ENCODE results near the gene RNLS.

RNLS gene

GRCh38 chr10:88232029-88232895, 350.9 kb downstream of the RNLS start:
- no peaks in the 10 kb centered on the region for H4K20me1 ChIP-seq (ENCODE audit: low read depth, low read length)
- no peak overlapping the region for H3K4me3 ChIP-seq (ENCODE audit: insufficient read depth, low read length, poor library complexity, severe bottlenecking)
- H3K9ac ChIP-seq (ENCODE audit: low read length): no peak overlapping the region
- H2AFZ ChIP-seq (ENCODE audit: low read depth, low read length, severe bottlenecking): no peak overlapping the region
- H3F3A ChIP-seq (ENCODE audit: insufficient read depth): no peaks in the 10 kb centered on the region
- H3K36me3 ChIP-seq (ENCODE audit: low read length): no peaks in the 10 kb centered on the region
- TF ChIP-seq CTCF (IDR thresholded peaks at IDR 0.05; ENCODE audit: insufficient read depth, low read length, poor library complexity, severe bottlenecking) (no peak), EZH2phosphoT487 (conservative IDR thresholded peaks at IDR 0.05; ENCODE audit: low read length) (no peak)
- H3K9me3 ChIP-seq (ENCODE audit: insufficient read depth, low read length): no peaks in the 10 kb centered on the region; the same call in 1 of the 2 replicates
- no peaks in the 10 kb centered on the region for H3K9me2 ChIP-seq (replicated peaks; ENCODE audit: insufficient read depth, low read length)
- H3K79me2 ChIP-seq (ENCODE audit: insufficient read depth, low read length): no peaks in the 10 kb centered on the region
- H3K27me3 ChIP-seq (ENCODE audit: low read length): no peaks in the 10 kb centered on the region
- no peak overlapping the region for H3K27ac ChIP-seq (ENCODE audit: low read depth, low read length)
- no peak overlapping the region for H3K4me2 ChIP-seq (ENCODE audit: low read depth, low read length, poor library complexity, severe bottlenecking)

- H3K4me2 ChIP-seq (ENCODE audit: low read depth, low read length, poor library complexity, severe bottlenecking): no peak overlapping the region
- no peak overlapping the region for H2AFZ ChIP-seq (ENCODE audit: low read depth, low read length, severe bottlenecking)
- TF ChIP-seq CTCF (IDR thresholded peaks at IDR 0.05; ENCODE audit: insufficient read depth, low read length, poor library complexity, severe bottlenecking): no peak
- TF ChIP-seq EZH2phosphoT487 (conservative IDR thresholded peaks at IDR 0.05; ENCODE audit: low read length): no peak
- H3F3A ChIP-seq (ENCODE audit: insufficient read depth): no peaks in the 10 kb centered on the region
- no peaks in the 10 kb centered on the region; the same call in 1 of the 2 replicates for H3K9me3 ChIP-seq (ENCODE audit: insufficient read depth, low read length)
- no peak overlapping the region for H3K27ac ChIP-seq (ENCODE audit: low read depth, low read length)
- no peaks in the 10 kb centered on the region for H3K36me3 ChIP-seq (ENCODE audit: low read length)
- no peaks in the 10 kb centered on the region for H3K9me2 ChIP-seq (replicated peaks; ENCODE audit: insufficient read depth, low read length)
- no peaks in the 10 kb centered on the region for H3K79me2 ChIP-seq (ENCODE audit: insufficient read depth, low read length)
- no peak overlapping the region for H3K4me3 ChIP-seq (ENCODE audit: insufficient read depth, low read length, poor library complexity, severe bottlenecking)
- no peaks in the 10 kb centered on the region for H3K27me3 ChIP-seq (ENCODE audit: low read length)
- H3K9ac ChIP-seq (ENCODE audit: low read length): no peak overlapping the region
- H4K20me1 ChIP-seq (ENCODE audit: low read depth, low read length): no peaks in the 10 kb centered on the region
Observed at GRCh38 chr10:88230251-88230650, 352.9 kb downstream of the RNLS start.

GRCh38 chr10:88228130-88228529, 355.0 kb downstream of the RNLS start:
- Histone ChIP-seq H3K9me2 (replicated peaks; ENCODE audit: insufficient read depth, low read length) (no peaks in the 10 kb centered on the region), H3K9me3 (ENCODE audit: insufficient read depth, low read length) (no peaks in the 10 kb centered on the region; the same call in 1 of the 2 replicates), H4K20me1 (ENCODE audit: low read depth, low read length) (no peaks in the 10 kb centered on the region), H3K4me3 (ENCODE audit: insufficient read depth, low read length, poor library complexity, severe bottlenecking) (no peak overlapping the region), H3K27me3 (ENCODE audit: low read length) (no peaks in the 10 kb centered on the region), H3K9ac (ENCODE audit: low read length) (no peak overlapping the region), H2AFZ (ENCODE audit: low read depth, low read length, severe bottlenecking) (no peak overlapping the region), H3F3A (ENCODE audit: insufficient read depth) (no peaks in the 10 kb centered on the region), H3K79me2 (ENCODE audit: insufficient read depth, low read length) (no peaks in the 10 kb centered on the region), H3K36me3 (ENCODE audit: low read length) (no peaks in the 10 kb centered on the region), H3K27ac (ENCODE audit: low read depth, low read length) (no peak overlapping the region), H3K4me2 (ENCODE audit: low read depth, low read length, poor library complexity, severe bottlenecking) (no peak overlapping the region)
- no peak for TF ChIP-seq CTCF (IDR thresholded peaks at IDR 0.05; ENCODE audit: insufficient read depth, low read length, poor library complexity, severe bottlenecking)
- no peak for TF ChIP-seq EZH2phosphoT487 (conservative IDR thresholded peaks at IDR 0.05; ENCODE audit: low read length)
